Breast epithelium (tissue), 4 donors: ENCODE results near the gene FGR. TPM values are rescaled to one million over a fixed set of nuclear protein-coding genes. Genes with fewer than 3 reads are reported as not detected.

Experiments
- DNase-seq, 2 donors: peaks; one replicate each; pipeline ENCODE4 v3.0.0-alpha.2; 2019; ENCODE audit warnings: low spot score in 2 of 2
- H3K27ac ChIP-seq, 2 donors: fragments of 200-600 bp; sonication (generic) in 1 of 2; one replicate each; pipeline ENCODE4 v1.5.1; 2016 to 2019; ENCODE audit warnings: mild to moderate bottlenecking in 1 of 2
- H3K27me3 ChIP-seq, 2 donors: fragments of 200-600 bp; sonication (generic) in 1 of 2; one replicate each; pipeline versions ENCODE4 v1.5.1 to v1.6.0; 2017 to 2019; ENCODE audit warnings: control low read depth in 1 of 2, mild to moderate bottlenecking in 1 of 2
- H3K36me3 ChIP-seq: fragments of 200-600 bp; one replicate; pipeline ENCODE4 v1.5.1; 2019
- H3K4me1 ChIP-seq, 2 donors: fragments of 200-600 bp; sonication (generic); one replicate each; pipeline ENCODE4 v1.5.1; 2016 to 2019; ENCODE audit warnings: control low read depth in 1 of 2
- H3K4me3 ChIP-seq, 3 donors: fragments of 200-600 bp; sonication (generic); 1 replicate in 2 of 3; 2 replicates in 1 of 3; pipeline ENCODE4 v1.5.1; 2016 to 2019; ENCODE audit warnings: mild to moderate bottlenecking in 3 of 3, moderate library complexity in 2 of 3
- H3K9me3 ChIP-seq, 2 donors: fragments of 200-600 bp; sonication (generic) in 1 of 2; one replicate each; pipeline ENCODE4 v1.5.1; 2016 to 2019; ENCODE audit warnings: control low read depth in 1 of 2
- POLR2A ChIP-seq: fragments of 450-650 bp; IDR thresholded peaks from one replicate; pipeline ENCODE4 v1.6.1; 2016; ENCODE audit warnings: antibody characterized with exemption, mild to moderate bottlenecking, moderate library complexity
- POLR2AphosphoS5 ChIP-seq, 3 donors: sonication (generic); formaldehyde crosslinking; IDR thresholded peaks; one replicate each; pipeline ENCODE4 v1.6.1; 2017; ENCODE audit warnings: antibody characterized with exemption in 3 of 3
- intact Hi-C: fragments of 100-400 bp; cut with DNase I; formaldehyde crosslinking; loops from one replicate; pipeline ENCODE4 v1.15.1; 2023; ENCODE audit warnings: low total_unique reads
- total RNA-seq, 3 donors: library from RNA; depleted of rRNA; stranded (reverse); fragments of >200 nt; gene quantifications; one replicate each; pipeline ENCODE4 v1.1.0, GENCODE V29; 2016
- TF ChIP-seq, protein P1 (sequence below), 3 donors: fragments of 450-650 bp; IDR thresholded peaks; one replicate each; pipeline ENCODE4 v1.5.1; 2016 to 2017; ENCODE audit warnings: antibody characterized with exemption in 3 of 3, mild to moderate bottlenecking in 3 of 3, moderate library complexity in 3 of 3

The FGR gene
- total RNA-seq, 3 donors from 2014 or later: 22.1 to 46.9 (median 24.3) TPM

DNA sequence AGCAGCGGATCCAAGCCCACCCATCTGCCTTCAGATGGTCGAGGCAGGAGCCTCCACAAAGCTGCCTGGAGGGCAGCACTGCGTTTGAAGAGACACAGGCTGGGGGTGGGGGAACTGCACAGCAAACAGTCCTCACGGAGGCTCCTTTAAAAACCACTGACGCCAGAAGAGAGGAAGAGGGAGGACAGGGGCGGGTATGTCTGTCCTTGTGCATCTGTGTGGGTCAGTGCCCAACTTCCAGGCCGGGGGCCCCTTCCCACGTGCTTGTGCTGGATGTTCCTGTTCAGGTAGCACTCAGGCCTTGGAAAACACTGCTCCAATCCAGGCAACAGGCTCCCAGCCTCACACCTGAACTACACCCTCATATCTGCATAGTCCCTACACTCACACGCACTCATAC lies 38.7 kb downstream of the FGR start:
- peak overlapping the region; percentile 55 to 93 for H3K27ac ChIP-seq
- no peaks in the 10 kb centered on the region for H3K9me3 ChIP-seq
- no peaks in the 10 kb centered on the region for H3K36me3 ChIP-seq
- TF ChIP-seq POLR2AphosphoS5 (IDR thresholded peaks at IDR 0.05) (no peak), POLR2A (no peak)
- TF ChIP-seq, protein P1, sequence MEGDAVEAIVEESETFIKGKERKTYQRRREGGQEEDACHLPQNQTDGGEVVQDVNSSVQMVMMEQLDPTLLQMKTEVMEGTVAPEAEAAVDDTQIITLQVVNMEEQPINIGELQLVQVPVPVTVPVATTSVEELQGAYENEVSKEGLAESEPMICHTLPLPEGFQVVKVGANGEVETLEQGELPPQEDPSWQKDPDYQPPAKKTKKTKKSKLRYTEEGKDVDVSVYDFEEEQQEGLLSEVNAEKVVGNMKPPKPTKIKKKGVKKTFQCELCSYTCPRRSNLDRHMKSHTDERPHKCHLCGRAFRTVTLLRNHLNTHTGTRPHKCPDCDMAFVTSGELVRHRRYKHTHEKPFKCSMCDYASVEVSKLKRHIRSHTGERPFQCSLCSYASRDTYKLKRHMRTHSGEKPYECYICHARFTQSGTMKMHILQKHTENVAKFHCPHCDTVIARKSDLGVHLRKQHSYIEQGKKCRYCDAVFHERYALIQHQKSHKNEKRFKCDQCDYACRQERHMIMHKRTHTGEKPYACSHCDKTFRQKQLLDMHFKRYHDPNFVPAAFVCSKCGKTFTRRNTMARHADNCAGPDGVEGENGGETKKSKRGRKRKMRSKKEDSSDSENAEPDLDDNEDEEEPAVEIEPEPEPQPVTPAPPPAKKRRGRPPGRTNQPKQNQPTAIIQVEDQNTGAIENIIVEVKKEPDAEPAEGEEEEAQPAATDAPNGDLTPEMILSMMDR (IDR thresholded peaks at IDR 0.05): no peak
- no peak for DNase-seq
- H3K4me1 ChIP-seq: peaks cover 44 to 55% of the 10 kb centered on the region in 2 donors
- H3K4me3 ChIP-seq: peak overlapping the region in 1 of 3 donors; percentile 31
- no peaks in the 10 kb centered on the region for H3K27me3 ChIP-seq
- intact Hi-C loops: no loop called here

DNA sequence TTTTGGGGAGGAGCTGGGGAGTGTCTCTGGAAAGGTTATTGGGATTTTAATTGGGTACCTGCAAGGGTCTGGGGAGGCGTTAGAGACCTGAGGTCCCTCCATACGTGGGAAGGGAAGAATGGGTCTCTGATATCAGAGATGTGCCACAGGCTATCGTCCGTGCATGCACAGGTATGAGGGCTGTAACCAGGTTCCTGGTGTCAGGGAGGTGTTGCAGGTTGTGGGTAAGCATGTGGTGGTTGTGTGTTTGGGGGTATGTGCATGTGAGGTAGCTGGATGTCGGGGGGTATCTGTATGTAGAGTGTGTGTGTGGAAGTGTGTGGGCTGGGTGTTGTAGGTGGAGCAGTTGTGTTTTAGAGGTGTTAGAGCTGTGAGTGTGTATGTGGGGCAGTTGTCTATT lies 39.4 kb downstream of the FGR start:
- Histone ChIP-seq H3K4me3 (peak overlapping the region in 1 of 3 donors; percentile 49), H3K27ac (peak overlapping the region; percentile 55 to 93)
- intact Hi-C loops: loop anchor here (2.0 kb wide), 1 partner anchor 73 kb away; no protein-coding TSS in a partner anchor

DNA sequence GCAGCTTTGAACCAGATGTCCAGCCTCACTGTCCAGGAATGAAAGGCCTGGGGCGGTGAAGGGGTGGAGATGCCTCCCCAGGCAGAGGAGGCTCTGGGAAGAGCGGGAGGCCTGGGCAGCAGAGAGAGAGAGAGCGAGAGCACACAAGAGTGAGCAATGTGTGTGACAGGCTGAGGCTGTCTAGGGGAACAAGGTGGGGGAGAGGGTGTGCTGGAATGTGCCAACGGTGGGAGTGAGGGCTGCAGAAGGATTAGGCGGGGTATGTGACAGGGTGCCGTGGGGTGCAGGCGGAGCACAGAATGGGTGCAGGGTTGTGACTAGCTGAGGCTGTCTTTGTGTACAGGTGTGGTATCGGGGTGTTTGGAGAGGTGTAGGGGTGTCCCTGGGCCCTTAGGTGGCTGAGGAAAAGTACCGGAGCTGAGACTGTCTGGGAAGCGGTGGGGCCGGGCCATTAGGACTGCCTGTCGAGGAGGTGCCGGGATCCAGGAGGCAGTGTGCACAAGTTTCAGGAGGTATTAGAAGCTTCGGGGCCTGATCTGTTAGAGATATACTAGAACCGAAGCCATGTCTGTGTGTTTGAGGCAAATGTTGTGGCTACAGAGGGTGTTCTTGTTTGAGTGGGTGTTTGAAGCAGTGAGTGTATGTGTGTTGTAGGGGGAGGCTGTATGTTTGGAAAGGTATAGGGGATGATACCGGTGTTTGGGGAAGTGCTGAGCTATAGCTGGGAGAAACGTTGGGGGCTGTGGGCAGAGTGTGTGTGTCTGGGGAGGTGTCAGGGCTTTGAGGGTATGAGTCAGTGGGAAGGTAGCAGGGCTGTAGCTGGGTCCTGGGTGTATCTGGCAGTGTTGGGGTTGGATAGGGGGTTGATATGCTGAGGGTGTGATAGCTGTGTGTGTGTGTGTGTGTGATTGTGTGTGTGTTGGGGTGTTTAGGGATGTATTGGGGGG lies 40.1 kb downstream of the FGR start:
- DNase-seq: no peak
- no peaks in the 10 kb centered on the region for H3K9me3 ChIP-seq
- peak overlapping the region; percentile 55 to 93 for H3K27ac ChIP-seq
- H3K36me3 ChIP-seq: no peaks in the 10 kb centered on the region
- TF ChIP-seq, protein P1 (IDR thresholded peaks at IDR 0.05): no peak
- no peak for TF ChIP-seq POLR2A
- TF ChIP-seq POLR2AphosphoS5 (IDR thresholded peaks at IDR 0.05): no peak
- peaks cover 49 to 54% of the 10 kb centered on the region in 2 donors for H3K4me1 ChIP-seq
- intact Hi-C loops: loop anchor here (2.0 kb wide), 1 partner anchor 72 kb away; no protein-coding TSS in a partner anchor
- H3K4me3 ChIP-seq: peak overlapping the region in 2 of 3 donors; percentile 12 to 49
- H3K27me3 ChIP-seq: no peaks in the 10 kb centered on the region

More for the DNA sequence above, 39.4 kb downstream of the FGR start:
- Histone ChIP-seq H3K36me3 (no peaks in the 10 kb centered on the region), H3K9me3 (no peaks in the 10 kb centered on the region), H3K4me1 (peaks cover 47 to 54% of the 10 kb centered on the region in 2 donors), H3K27me3 (no peaks in the 10 kb centered on the region)
- no peak for TF ChIP-seq POLR2A
- no peak for TF ChIP-seq POLR2AphosphoS5 (IDR thresholded peaks at IDR 0.05)
- DNase-seq: no peak

DNA sequence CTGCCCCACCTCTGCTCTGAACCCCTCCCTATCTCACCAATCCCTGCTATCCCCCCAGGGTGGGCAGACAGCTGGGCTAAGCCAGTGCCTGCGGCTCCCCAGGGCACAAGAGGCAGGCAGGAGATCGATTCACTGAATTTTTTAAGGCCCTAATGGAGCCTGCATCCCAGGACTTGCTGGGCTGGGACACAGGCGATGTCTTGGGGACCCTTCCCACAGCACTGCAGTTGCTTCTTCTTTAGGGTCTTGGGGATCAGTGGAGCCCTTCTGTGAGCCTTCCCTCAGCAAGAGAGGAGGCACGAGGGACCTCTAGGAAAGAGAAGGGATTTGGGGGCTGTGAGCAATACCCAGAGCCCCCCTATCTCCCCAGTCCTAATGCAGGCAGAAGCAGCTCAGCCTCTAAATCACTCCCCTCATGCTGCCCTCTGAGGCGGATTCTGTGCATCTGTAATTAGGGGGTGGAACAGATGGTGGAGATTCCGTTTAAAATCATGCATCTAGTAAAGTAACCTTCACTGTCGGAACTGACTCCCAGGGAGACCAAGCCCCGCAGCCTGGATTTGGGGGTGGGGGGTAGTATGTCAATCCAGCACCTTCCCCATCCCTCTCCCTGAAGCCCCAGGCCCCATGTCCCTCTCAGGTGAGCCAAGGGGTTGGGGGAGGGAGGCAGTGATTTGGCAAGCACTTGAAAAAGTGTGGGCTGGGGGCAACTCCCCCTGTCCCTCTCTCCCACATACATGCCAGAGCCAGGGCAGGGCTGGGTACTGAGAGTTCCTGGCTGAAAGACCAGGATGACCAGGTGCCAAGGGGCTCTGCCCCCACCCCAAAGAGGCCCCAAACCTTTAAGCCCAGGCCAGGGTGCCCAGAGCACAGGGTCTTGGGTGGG lies 41.1 kb downstream of the FGR start:
- Histone ChIP-seq H3K27ac (peak overlapping the region; percentile 55 to 93), H3K36me3 (no peaks in the 10 kb centered on the region), H3K4me3 (peak overlapping the region in 1 of 3 donors; percentile 49), H3K4me1 (peaks cover 43 to 47% of the 10 kb centered on the region in 2 donors), H3K9me3 (no peaks in the 10 kb centered on the region), H3K27me3 (no peaks in the 10 kb centered on the region)
- no peak for DNase-seq
- TF ChIP-seq POLR2A: no peak
- no peak for TF ChIP-seq POLR2AphosphoS5 (IDR thresholded peaks at IDR 0.05)
- TF ChIP-seq, protein P1 (IDR thresholded peaks at IDR 0.05): no peak
- intact Hi-C loops: loop anchor here (2.0 kb wide), 1 partner anchor 71 kb away; no protein-coding TSS in a partner anchor

DNA sequence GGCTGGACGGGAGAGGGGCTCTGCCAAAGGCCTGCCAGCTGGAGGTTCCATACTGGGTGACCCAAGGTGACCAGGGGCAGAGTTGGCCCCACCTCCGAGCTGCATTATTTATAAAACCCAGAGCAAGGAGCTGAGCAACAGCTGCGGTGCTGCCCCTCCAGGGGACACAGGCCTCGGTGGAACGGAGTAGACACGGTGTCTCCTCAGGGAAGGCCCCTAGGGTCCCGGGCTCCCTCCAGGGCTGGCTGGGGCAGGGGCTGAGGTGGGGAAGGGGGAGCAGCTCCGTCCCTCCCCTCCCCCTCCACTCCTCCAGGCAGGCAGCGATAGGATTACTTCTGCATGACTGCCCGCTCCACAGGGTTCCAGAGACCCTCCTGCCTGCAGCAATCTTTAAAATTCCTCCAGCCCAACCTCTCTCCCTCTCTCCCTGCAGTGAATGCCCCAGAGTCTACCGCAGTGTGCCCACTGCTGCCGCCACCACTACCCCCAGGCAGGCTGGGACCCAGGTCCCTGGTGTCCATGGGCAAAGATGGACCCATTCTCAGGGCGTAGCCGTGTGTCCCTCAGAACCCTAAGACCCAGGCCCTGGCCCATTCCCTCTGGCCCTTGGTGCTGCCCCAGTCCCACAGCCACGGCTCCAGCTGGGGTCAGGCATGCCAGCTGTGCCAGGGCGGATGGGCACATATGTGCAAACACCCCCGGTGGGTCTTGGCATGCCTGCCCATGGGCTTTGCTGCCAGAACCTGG lies 41.9 kb downstream of the FGR start:
- intact Hi-C loops: no loop called here
- TF ChIP-seq POLR2AphosphoS5 (IDR thresholded peaks at IDR 0.05): no peak
- TF ChIP-seq, protein P1 (IDR thresholded peaks at IDR 0.05): no peak
- no peak for TF ChIP-seq POLR2A

More for the DNA sequence above, 41.9 kb downstream of the FGR start:
- H3K36me3 ChIP-seq: no peaks in the 10 kb centered on the region
- no peaks in the 10 kb centered on the region for H3K27me3 ChIP-seq
- no peaks in the 10 kb centered on the region for H3K9me3 ChIP-seq
- no peak for DNase-seq
- H3K4me1 ChIP-seq: peaks cover 37 to 40% of the 10 kb centered on the region in 2 donors
- peak overlapping the region in 1 of 3 donors; percentile 5 for H3K4me3 ChIP-seq
- peak overlapping the region; percentile 31 to 93 for H3K27ac ChIP-seq
